Measurements from ENCODE around the gene BTBD2. TPM values are rescaled to one million over a fixed set of nuclear protein-coding genes. Genes with fewer than 3 reads are reported as not detected.
A peak's percentile ranks its signal among the peaks of the same experiment; 100 is the strongest.

BTBD2 gene
- polyA plus RNA-seq, 4 donors: 32.7 to 101 (median 53.0) TPM

DNA sequence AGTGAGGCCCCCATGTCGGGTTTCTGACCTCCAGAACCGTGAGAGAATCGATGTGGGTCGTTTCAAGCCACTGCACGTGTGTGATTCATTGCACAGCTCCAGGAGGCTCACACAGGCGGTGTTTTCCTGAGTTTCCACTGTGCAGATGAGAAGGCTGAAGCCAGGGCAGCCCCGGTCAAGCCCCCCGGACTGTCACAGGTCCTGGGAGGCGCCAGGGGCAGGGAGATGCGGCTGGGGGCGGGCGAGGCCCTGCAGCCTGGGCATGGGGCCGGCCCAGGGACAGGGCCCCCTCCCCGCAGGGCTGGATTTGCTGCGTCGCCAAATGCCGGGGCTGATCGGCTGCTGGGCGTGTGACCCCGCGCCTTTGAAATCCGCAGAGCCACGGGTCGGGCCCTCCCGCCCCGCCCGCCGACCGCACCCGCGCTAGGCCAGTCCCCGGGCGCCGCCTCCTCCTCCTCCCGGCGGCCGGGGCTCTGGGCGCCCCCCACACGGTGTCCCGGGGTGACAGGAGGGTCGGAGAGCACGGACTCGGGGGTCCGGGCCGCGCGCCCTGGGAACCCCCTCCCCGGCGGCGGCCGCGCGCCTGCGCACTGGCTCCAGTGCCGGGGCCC is 45.5 kb upstream of the BTBD2 start:
- WGBS, 3 donors: 0 to 1% (median 1%) methylated on average over 28 to 55 of the region's 55 CpGs
- peak overlapping the region; percentile 48 to 87 (median 55) for H3K4me3 ChIP-seq (ENCODE audit: low read depth in 1 of 3, low read length in 3 of 3)
- FAIRE-seq (no peak), DNase-seq (peak; percentile 83 to 95)
- peaks cover 0 to 5% (median 0%) of the 10 kb centered on the region in 3 donors for H3K36me3 ChIP-seq (ENCODE audit: control insufficient read depth in 3 of 3, insufficient read depth in 2 of 3, low read depth in 1 of 3, low read length in 3 of 3)
- H3K27me3 ChIP-seq (ENCODE audit: control insufficient read depth in 3 of 3, insufficient read depth in 3 of 3, low read length in 3 of 3): no peaks in the 10 kb centered on the region
- no peaks in the 10 kb centered on the region for H3K9me3 ChIP-seq (ENCODE audit: control insufficient read depth in 2 of 2, insufficient read depth in 1 of 2, low read depth in 1 of 2, low read length in 1 of 2)
- H3K27ac ChIP-seq (ENCODE audit: low read depth in 1 of 3, low read length in 2 of 3): peak overlapping the region; percentile 98 to 100 (median 99)
- peaks cover 0 to 64% (median 10%) of the 10 kb centered on the region in 3 donors for H3K4me1 ChIP-seq (ENCODE audit: control insufficient read depth in 3 of 3, insufficient read depth in 2 of 3, low read depth in 1 of 3, low read length in 2 of 3)

DNA sequence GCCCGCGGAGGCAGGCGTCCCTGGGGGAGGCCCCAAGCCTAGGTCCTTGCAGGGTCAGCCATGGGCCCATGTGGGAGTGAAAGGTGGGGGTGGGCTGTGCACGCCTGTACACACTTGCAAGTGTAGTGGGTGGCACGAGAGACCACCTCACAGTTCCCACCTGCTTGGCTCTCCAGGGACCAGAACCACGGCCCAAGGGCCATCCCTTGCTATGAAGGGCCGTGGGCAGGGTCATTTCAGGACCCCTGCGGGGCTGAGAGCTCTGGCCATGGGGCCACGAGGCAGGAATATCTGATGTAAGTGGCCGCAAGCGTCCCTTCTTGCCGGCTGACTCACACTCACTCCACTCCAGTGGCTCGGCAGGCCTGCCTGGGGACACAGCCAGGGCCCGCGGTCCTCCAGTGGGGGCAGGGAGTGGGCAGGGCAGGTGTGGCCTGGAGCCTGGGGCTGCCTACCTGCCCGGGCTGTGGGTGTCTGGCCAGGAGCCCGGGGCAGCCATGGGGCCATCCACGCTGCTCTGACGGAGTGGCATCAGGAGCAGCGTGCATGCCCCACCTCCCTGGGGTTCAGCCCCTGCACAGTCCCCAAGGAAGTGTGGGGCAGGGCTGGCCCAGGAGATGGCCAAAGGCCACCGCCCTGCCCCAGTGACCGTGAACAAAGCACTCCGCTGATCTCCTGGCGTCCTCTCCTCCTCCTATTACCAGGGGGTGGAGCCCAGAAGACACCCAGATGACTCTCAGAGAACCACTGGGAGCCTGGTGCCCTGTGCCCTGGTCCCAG is 44.1 kb upstream of the BTBD2 start:
- H3K27me3 ChIP-seq (ENCODE audit: control insufficient read depth in 3 of 3, insufficient read depth in 3 of 3, low read length in 3 of 3): no peaks in the 10 kb centered on the region
- peak overlapping the region; percentile 98 to 100 (median 99) for H3K27ac ChIP-seq (ENCODE audit: low read depth in 1 of 3, low read length in 2 of 3)
- H3K4me1 ChIP-seq (ENCODE audit: control insufficient read depth in 3 of 3, insufficient read depth in 2 of 3, low read depth in 1 of 3, low read length in 2 of 3): peaks cover 0 to 61% (median 10%) of the 10 kb centered on the region in 3 donors
- FAIRE-seq (no peak), DNase-seq (peak; percentile 92 to 98)
- H3K36me3 ChIP-seq (ENCODE audit: control insufficient read depth in 3 of 3, insufficient read depth in 2 of 3, low read depth in 1 of 3, low read length in 3 of 3): peaks cover 0 to 7% (median 0%) of the 10 kb centered on the region in 3 donors
- H3K9me3 ChIP-seq (ENCODE audit: control insufficient read depth in 2 of 2, insufficient read depth in 1 of 2, low read depth in 1 of 2, low read length in 1 of 2): no peaks in the 10 kb centered on the region
- H3K4me3 ChIP-seq (ENCODE audit: low read depth in 1 of 3, low read length in 3 of 3): peak overlapping the region in 2 of 3 donors; percentile 13 to 38
- WGBS, 3 donors: 24 to 40% (median 31%) methylated on average over 23 to 24 of the region's 24 CpGs

DNA sequence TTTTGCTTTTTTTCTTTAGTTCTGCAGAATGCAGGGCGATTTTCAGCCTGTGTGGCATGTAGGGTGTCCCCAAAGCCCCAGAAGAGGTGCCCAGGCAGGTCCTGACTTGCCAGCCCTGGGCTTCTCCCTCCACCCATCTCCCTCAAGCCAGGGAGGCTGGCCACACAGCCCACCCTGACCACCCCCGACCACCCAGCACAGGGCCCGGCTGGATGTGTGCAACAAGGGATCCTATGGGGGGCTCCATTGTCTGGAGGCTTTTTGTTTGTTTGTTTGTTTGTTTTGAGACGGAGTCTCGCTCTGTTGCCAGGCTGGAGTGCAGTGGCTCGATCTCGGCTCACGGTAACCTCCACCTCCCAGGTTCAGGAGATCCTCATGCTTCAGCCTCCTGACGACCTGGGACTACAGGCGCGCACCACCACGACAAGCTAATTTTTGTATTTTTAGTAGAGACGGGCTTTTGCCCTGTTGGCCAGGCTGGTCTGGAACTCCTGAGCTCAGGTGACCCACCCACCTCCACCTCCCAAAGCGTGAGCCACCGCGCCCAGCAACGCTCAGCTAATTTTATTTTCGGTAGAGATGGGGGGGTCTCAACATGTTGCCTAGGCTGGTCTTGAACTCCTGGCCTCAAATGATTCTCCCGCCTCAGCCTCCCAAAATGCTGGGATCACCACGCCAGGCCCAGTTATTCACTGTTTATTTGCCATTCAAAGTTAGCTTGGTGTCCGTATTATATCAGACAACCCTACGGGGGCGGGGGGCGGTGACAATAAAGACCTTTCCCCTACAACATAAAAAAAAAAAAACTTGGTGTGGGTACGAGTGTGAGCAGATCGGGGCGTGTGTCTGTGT is 43.3 kb upstream of the BTBD2 start:
- Histone ChIP-seq H3K4me3 (ENCODE audit: low read depth in 1 of 3, low read length in 3 of 3) (peak overlapping the region in 1 of 3 donors; percentile 38), H3K9me3 (ENCODE audit: control insufficient read depth in 2 of 2, insufficient read depth in 1 of 2, low read depth in 1 of 2, low read length in 1 of 2) (no peaks in the 10 kb centered on the region), H3K36me3 (ENCODE audit: control insufficient read depth in 3 of 3, insufficient read depth in 2 of 3, low read depth in 1 of 3, low read length in 3 of 3) (peaks cover 0 to 7% (median 0%) of the 10 kb centered on the region in 3 donors), H3K27ac (ENCODE audit: low read depth in 1 of 3, low read length in 2 of 3) (peak overlapping the region; percentile 98 to 100 (median 99)), H3K27me3 (ENCODE audit: control insufficient read depth in 3 of 3, insufficient read depth in 3 of 3, low read length in 3 of 3) (no peaks in the 10 kb centered on the region), H3K4me1 (ENCODE audit: control insufficient read depth in 3 of 3, insufficient read depth in 2 of 3, low read depth in 1 of 3, low read length in 2 of 3) (peaks cover 0 to 59% (median 10%) of the 10 kb centered on the region in 3 donors)
- WGBS, 3 donors: 67 to 83% (median 77%) methylated on average over 27 of the region's 27 CpGs
- FAIRE-seq (no peak), DNase-seq (no peak)

DNA sequence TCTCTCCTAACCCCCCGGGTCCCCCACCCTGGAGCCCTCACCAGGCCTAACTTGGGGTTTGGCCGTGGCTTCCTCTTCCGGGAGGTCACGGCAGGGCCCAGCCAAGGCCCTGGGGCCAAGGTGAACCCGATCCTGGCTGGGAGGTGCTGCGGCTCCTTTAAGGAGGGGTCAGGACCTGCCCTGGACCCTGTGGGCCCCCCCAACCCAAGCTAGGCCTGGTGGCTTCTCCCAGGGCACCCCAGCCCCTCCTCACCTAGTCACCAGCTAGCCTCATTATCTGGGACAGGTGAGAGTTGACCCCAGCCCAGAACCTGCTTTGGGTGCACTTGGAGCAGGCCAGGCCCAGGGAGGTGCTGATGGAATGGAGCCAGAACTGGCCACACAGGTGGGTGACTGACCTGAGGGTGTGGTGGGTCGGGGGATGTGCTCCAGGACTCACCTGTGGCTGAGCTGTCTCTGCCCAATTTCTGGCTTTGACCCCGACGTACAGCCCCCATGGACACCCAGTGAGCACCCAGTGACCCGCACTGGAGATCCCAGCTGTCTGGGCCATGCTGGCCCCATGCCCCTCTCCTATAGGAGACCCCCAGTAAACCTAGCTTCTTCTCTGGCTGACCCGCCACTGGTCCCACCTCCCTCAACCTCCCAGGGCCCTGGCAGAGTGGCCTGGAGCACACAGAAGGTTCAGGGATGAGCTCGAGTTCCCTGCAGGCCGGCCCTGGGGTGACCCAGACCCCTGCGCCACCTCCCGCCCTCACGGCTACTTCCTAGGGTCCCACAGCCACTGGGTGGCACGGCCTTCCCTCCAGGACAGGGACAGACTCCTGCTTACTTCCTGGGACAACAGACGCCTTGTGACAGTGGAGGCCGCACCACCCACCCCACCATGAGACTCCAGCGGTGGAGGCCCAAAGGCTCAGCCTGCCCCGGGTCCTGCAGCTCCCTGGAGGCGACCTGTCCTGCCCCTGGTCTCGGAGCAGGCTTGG is 42.3 kb upstream of the BTBD2 start:
- H3K27me3 ChIP-seq (ENCODE audit: control insufficient read depth in 3 of 3, insufficient read depth in 3 of 3, low read length in 3 of 3): no peaks in the 10 kb centered on the region
- peaks cover 0 to 57% (median 10%) of the 10 kb centered on the region in 3 donors for H3K4me1 ChIP-seq (ENCODE audit: control insufficient read depth in 3 of 3, insufficient read depth in 2 of 3, low read depth in 1 of 3, low read length in 2 of 3)
- no peak for DNase-seq
- 82 to 91% (median 85%) methylated on average over 21 to 23 of the region's 23 CpGs for WGBS, 3 donors
- peaks cover 0 to 7% (median 0%) of the 10 kb centered on the region in 3 donors for H3K36me3 ChIP-seq (ENCODE audit: control insufficient read depth in 3 of 3, insufficient read depth in 2 of 3, low read depth in 1 of 3, low read length in 3 of 3)
- H3K4me3 ChIP-seq (ENCODE audit: low read depth in 1 of 3, low read length in 3 of 3): no peak overlapping the region
- peak overlapping the region in 1 of 3 donors; percentile 100 for H3K27ac ChIP-seq (ENCODE audit: low read depth in 1 of 3, low read length in 2 of 3)
- FAIRE-seq: no peak
- H3K9me3 ChIP-seq (ENCODE audit: control insufficient read depth in 2 of 2, insufficient read depth in 1 of 2, low read depth in 1 of 2, low read length in 1 of 2): no peaks in the 10 kb centered on the region

DNA sequence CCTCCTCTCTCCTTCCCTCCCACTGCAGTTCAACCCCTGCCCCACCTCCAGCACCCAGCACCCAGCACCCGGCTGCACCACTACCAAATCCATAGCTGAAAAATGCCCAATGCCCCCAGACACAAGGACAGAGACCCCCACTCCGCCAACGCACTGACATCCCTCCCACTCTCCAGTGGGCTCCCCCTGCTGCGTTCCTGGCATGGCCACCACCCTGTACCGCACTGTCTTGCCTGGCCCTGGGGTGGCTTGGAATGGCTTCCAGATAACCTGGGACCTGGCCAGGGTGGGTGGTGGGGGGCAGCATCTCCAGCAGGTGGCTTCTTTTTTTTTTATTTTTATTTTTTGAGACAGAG is 41.3 kb upstream of the BTBD2 start:
- 45 to 66% (median 60%) methylated on average over 5 of the region's 5 CpGs for WGBS, 3 donors
- Histone ChIP-seq H3K4me1 (ENCODE audit: control insufficient read depth in 3 of 3, insufficient read depth in 2 of 3, low read depth in 1 of 3, low read length in 2 of 3) (peaks cover 2 to 53% (median 7%) of the 10 kb centered on the region in 3 donors), H3K27ac (ENCODE audit: low read depth in 1 of 3, low read length in 2 of 3) (peak overlapping the region in 2 of 3 donors; percentile 59 to 87), H3K4me3 (ENCODE audit: low read depth in 1 of 3, low read length in 3 of 3) (no peak overlapping the region), H3K27me3 (ENCODE audit: control insufficient read depth in 3 of 3, insufficient read depth in 3 of 3, low read length in 3 of 3) (no peaks in the 10 kb centered on the region), H3K36me3 (ENCODE audit: control insufficient read depth in 3 of 3, insufficient read depth in 2 of 3, low read depth in 1 of 3, low read length in 3 of 3) (peaks cover 0 to 7% (median 0%) of the 10 kb centered on the region in 3 donors), H3K9me3 (ENCODE audit: control insufficient read depth in 2 of 2, insufficient read depth in 1 of 2, low read depth in 1 of 2, low read length in 1 of 2) (no peaks in the 10 kb centered on the region)
- no peak for FAIRE-seq
- DNase-seq: no peak

DNA sequence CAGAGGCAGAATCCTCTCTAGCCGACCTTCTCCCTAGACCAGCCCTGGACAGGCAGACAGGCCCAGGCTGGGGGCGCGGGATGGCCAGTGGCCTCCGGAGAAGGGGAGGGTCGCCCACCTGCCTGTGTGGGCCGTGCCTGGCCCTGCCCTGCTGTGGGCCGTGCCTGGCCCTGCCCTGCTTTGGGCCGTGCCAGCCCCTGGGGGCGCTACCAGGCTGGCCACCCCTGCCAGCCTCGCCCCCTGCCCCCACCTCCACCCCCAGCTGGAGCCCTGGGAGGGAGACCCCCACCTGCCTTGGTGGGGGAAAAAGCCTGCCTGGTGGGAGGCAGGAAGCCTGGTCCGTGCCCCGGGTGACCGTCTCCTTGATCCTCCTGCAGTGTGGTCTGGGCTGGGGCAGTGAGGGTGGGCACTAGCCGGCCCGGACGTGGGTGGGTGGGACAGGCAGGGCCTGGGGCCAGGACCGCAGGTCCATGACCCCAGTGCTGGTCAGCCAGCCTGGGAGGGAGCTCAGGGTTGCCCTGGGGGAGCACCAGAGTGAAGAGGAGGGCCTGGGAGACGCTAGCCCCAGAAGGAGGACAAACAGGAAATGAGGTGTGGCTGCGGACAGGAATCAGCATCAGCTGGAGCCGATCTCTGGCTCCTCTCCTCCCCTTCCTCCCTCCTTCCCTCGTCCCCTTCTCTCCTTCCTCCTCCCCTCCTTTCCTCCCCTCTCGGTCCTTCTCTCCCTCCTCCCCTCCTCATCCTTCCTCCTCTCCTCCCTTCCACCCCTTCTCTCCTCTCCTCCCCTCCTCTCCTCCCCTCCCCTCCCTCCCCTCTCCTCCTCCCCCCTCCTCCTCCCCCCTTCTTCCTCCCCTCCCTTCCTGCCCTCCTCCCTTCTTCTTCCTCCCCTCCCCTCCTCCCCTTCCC is 40.7 kb upstream of the BTBD2 start:
- FAIRE-seq: no peak
- Histone ChIP-seq H3K27me3 (ENCODE audit: control insufficient read depth in 3 of 3, insufficient read depth in 3 of 3, low read length in 3 of 3) (no peaks in the 10 kb centered on the region), H3K27ac (ENCODE audit: low read depth in 1 of 3, low read length in 2 of 3) (peak overlapping the region; percentile 52 to 77 (median 72)), H3K36me3 (ENCODE audit: control insufficient read depth in 3 of 3, insufficient read depth in 2 of 3, low read depth in 1 of 3, low read length in 3 of 3) (peaks cover 0 to 7% (median 0%) of the 10 kb centered on the region in 3 donors), H3K9me3 (ENCODE audit: control insufficient read depth in 2 of 2, insufficient read depth in 1 of 2, low read depth in 1 of 2, low read length in 1 of 2) (no peaks in the 10 kb centered on the region), H3K4me3 (ENCODE audit: low read depth in 1 of 3, low read length in 3 of 3) (peak overlapping the region in 2 of 3 donors; percentile 0 to 26), H3K4me1 (ENCODE audit: control insufficient read depth in 3 of 3, insufficient read depth in 2 of 3, low read depth in 1 of 3, low read length in 2 of 3) (peaks cover 5 to 57% (median 7%) of the 10 kb centered on the region in 3 donors)
- peak; percentile 55 to 57 for DNase-seq
- WGBS, 3 donors: 26 to 36% (median 31%) methylated on average over 18 to 22 of the region's 22 CpGs

DNA sequence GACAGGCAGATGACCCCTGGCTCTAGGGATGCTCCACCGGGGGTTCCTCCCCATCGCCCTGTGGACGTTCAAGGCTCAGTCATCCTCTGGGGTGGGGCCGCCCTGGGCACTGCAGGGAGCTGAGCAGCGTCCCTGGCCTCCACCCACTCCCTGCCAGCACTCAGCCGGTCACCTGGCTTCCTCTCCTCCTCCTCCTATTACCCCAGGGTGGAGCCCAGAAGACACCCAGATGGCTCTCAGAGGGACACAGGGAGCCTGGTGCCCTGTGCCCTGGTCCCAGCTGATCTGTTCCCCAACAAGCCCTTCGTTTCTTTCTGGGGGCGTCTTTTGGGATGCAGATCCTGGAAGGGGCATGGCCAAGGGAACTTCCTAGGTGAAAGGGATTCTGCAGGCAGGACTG is 39.2 kb upstream of the BTBD2 start:
- FAIRE-seq (no peak), DNase-seq (peak in 1 of 2 donors; percentile 55)
- H3K4me3 ChIP-seq (ENCODE audit: low read depth in 1 of 3, low read length in 3 of 3): no peak overlapping the region
- peaks cover 0 to 7% (median 0%) of the 10 kb centered on the region in 3 donors for H3K36me3 ChIP-seq (ENCODE audit: control insufficient read depth in 3 of 3, insufficient read depth in 2 of 3, low read depth in 1 of 3, low read length in 3 of 3)
- peak overlapping the region in 1 of 3 donors; percentile 65 for H3K27ac ChIP-seq (ENCODE audit: low read depth in 1 of 3, low read length in 2 of 3)
- no peaks in the 10 kb centered on the region for H3K9me3 ChIP-seq (ENCODE audit: control insufficient read depth in 2 of 2, insufficient read depth in 1 of 2, low read depth in 1 of 2, low read length in 1 of 2)
- H3K27me3 ChIP-seq (ENCODE audit: control insufficient read depth in 3 of 3, insufficient read depth in 3 of 3, low read length in 3 of 3): no peaks in the 10 kb centered on the region
- peaks cover 5 to 46% (median 5%) of the 10 kb centered on the region in 3 donors for H3K4me1 ChIP-seq (ENCODE audit: control insufficient read depth in 3 of 3, insufficient read depth in 2 of 3, low read depth in 1 of 3, low read length in 2 of 3)
- WGBS, 3 donors: 29 to 66% (median 49%) methylated on average over 8 of the region's 8 CpGs
